Esophagus muscularis mucosa (tissue), 4 donors: ENCODE measurements around the gene SH3PXD2B. TPM values are rescaled to one million over a fixed set of nuclear protein-coding genes. Genes with fewer than 3 reads are reported as not detected.

Experiments
- DNase-seq: peaks from one replicate; pipeline ENCODE4 v3.0.0-alpha.2; 2017; ENCODE audit errors: extremely low spot score
- H3K27ac ChIP-seq, 4 donors: fragments of 200-600 bp; sonication (generic); replicated peaks in 1 of 4; 1 replicate in 3 of 4; 2 replicates in 1 of 4; pipeline ENCODE4 v1.5.1; 2016 to 2019; ENCODE audit warnings: mild to moderate bottlenecking in 1 of 4
- H3K27me3 ChIP-seq, 4 donors: fragments of 200-600 bp; sonication (generic); one replicate each; pipeline versions ENCODE4 v1.5.1 to v1.6.0; 2016 to 2019
- H3K36me3 ChIP-seq, 4 donors: fragments of 200-600 bp; sonication (generic); one replicate each; pipeline ENCODE4 v1.5.1; 2016 to 2019
- H3K4me1 ChIP-seq, 4 donors: fragments of 200-600 bp; sonication (generic); one replicate each; pipeline ENCODE4 v1.5.1; 2016 to 2019
- H3K4me3 ChIP-seq, 4 donors: fragments of 200-600 bp; sonication (generic); 1 replicate in 2 of 4; 2 replicates in 2 of 4; pipeline ENCODE4 v1.5.1; 2016 to 2019; ENCODE audit warnings: mild to moderate bottlenecking in 4 of 4, moderate library complexity in 1 of 4
- H3K9me3 ChIP-seq, 4 donors: fragments of 200-600 bp; sonication (generic); 1 replicate in 3 of 4; 2 replicates in 1 of 4; pipeline ENCODE4 v1.5.1; 2016 to 2019
- EP300 ChIP-seq: sonication (generic); formaldehyde crosslinking; IDR thresholded peaks from one replicate; pipeline ENCODE4 v1.6.1; 2017; ENCODE audit warnings: antibody characterized with exemption
- POLR2A ChIP-seq: fragments of 450-650 bp; IDR thresholded peaks from one replicate; pipeline ENCODE4 v1.6.1; 2017; ENCODE audit warnings: antibody characterized with exemption, moderate library complexity, mild to moderate bottlenecking, low read depth
- POLR2AphosphoS5 ChIP-seq, 2 donors: sonication (generic); formaldehyde crosslinking; IDR thresholded peaks; one replicate each; pipeline ENCODE4 v1.6.1; 2017; ENCODE audit warnings: antibody characterized with exemption in 2 of 2
- WGBS: methylation state at CpG from one replicate; pipeline ENCODE4 v1.1.5; 2018; 5-methylcytosine and 5-hydroxymethylcytosine counted together
- intact Hi-C: fragments of 100-400 bp; cut with DNase I; formaldehyde crosslinking; loops from one replicate; pipeline ENCODE4 v1.15.1; 2023
- total RNA-seq, 4 donors: library from RNA; depleted of rRNA; stranded (reverse); fragments of >200 nt; gene quantifications; one replicate each; pipeline versions ENCODE4 v1.1.0 to v1.2.1, GENCODE V29; 2016
- TF ChIP-seq, protein P1 (sequence below), 3 experiments: fragments of 200-600 bp in 2 of 3; fragments of 450-650 bp in 1 of 3; sonication (generic) in 2 of 3; IDR thresholded peaks; one replicate each; pipeline ENCODE4 v1.5.1; 2017 to 2019; ENCODE audit warnings: antibody characterized with exemption in 3 of 3, mild to moderate bottlenecking in 2 of 3, moderate library complexity in 1 of 3

Gene SH3PXD2B
- total RNA-seq, 4 donors from 2014 or later = 41.5 to 66.5 (median 49.2) TPM

DNA sequence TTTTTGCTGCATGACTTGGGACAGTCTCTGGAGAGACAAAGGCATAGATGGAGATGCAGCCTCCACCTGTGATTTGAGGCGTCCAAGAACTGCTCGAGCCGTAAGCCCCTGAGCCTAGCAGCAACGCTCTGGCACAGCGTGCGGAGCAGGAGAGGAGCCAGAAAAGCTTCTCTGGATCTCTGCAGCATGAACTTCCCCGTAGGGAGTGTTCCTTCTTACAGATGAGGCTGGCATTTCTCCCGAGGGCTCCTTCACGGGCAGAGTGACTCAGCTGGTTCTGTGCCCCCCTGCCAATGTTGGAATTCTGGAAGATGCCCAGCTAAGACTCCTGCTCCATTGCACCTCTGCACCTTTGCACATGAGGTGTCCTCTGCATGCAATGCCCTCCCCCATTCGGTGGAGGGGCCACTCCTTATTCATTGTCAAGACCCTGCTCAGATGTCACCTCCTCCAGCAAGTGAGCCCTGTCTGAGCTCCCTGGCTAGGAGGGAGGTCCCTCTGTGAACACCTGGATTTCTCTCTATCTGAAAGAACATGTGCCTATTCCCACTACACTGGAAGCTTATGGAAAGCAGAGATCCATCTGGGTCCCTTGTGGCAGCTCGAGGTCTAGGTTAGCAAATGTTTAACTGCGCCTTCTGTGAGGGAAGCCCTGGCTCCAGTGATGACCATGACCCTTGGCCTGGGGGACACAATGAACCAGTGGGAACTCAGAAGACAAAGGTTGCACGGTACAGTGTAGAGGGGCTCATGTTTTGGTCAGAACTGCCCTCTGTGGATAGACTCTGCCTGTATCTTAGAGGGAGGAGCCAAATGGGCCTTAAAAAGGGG is 39.6 kb downstream of the SH3PXD2B start:
- H3K4me3 ChIP-seq = no peak overlapping the region
- no peak for DNase-seq
- peak overlapping the region; percentile 78 to 92 (median 84) for H3K27ac ChIP-seq
- H3K4me1 ChIP-seq = peaks cover 70 to 94% (median 89%) of the 10 kb centered on the region in 4 donors
- H3K9me3 ChIP-seq = no peaks in the 10 kb centered on the region
- WGBS = 29% methylated on average over 11 of the region's 13 CpGs
- peaks cover 0 to 4% (median 0%) of the 10 kb centered on the region in 4 donors for H3K36me3 ChIP-seq
- intact Hi-C loops = loop anchor here (5.0 kb wide), 1 partner anchor 38 kb away; the partner anchor contains the start of gene SH3PXD2B
- TF ChIP-seq POLR2AphosphoS5 (IDR thresholded peaks at IDR 0.05) = peak in 1 of 2 donors; percentile 68
- no peak for TF ChIP-seq POLR2A
- TF ChIP-seq, protein P1, sequence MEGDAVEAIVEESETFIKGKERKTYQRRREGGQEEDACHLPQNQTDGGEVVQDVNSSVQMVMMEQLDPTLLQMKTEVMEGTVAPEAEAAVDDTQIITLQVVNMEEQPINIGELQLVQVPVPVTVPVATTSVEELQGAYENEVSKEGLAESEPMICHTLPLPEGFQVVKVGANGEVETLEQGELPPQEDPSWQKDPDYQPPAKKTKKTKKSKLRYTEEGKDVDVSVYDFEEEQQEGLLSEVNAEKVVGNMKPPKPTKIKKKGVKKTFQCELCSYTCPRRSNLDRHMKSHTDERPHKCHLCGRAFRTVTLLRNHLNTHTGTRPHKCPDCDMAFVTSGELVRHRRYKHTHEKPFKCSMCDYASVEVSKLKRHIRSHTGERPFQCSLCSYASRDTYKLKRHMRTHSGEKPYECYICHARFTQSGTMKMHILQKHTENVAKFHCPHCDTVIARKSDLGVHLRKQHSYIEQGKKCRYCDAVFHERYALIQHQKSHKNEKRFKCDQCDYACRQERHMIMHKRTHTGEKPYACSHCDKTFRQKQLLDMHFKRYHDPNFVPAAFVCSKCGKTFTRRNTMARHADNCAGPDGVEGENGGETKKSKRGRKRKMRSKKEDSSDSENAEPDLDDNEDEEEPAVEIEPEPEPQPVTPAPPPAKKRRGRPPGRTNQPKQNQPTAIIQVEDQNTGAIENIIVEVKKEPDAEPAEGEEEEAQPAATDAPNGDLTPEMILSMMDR (IDR thresholded peaks at IDR 0.05) = no peak
- TF ChIP-seq EP300 = no peak
- no peaks in the 10 kb centered on the region for H3K27me3 ChIP-seq

DNA sequence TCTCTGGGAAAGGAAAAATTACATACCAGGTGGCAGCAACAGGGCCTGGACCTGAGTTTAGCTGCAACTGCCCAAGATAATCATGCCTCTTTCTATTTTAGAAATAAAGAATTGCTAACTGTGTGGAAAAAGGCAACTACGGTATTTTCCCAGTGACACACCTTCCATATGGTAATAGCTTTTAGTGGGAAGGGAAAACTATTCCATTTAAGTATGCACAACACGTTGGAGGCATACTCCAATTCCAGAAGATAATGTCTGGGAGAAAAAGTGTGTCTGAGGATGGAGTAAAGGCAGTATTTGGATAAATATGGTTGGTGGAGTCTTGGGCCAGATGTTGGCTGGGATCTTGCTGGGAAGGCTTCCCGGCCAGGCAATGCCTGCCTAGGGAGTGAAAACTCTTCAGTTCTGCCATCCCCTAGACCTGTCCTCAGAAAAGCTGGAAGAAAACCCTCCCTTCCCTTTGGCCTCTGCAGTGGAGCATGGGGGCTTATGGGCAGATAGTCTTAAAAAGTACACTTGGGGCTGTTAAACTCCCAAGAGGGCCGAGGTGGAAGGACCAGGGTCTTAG is 40.6 kb downstream of the SH3PXD2B start:
- 54% methylated on average over 4 of the region's 4 CpGs for WGBS
- H3K27me3 ChIP-seq = no peaks in the 10 kb centered on the region
- peaks cover 0 to 4% (median 0%) of the 10 kb centered on the region in 4 donors for H3K36me3 ChIP-seq
- intact Hi-C loops = no loop called here
- H3K4me3 ChIP-seq = no peak overlapping the region
- DNase-seq = no peak
- no peaks in the 10 kb centered on the region for H3K9me3 ChIP-seq
- peaks cover 59 to 83% (median 79%) of the 10 kb centered on the region in 4 donors for H3K4me1 ChIP-seq
- H3K27ac ChIP-seq = peak overlapping the region; percentile 78 to 92 (median 84)
- no peak for TF ChIP-seq POLR2AphosphoS5 (IDR thresholded peaks at IDR 0.05)
- no peak for TF ChIP-seq EP300
- TF ChIP-seq, protein P1 (IDR thresholded peaks at IDR 0.05) = no peak
- TF ChIP-seq POLR2A = no peak

DNA sequence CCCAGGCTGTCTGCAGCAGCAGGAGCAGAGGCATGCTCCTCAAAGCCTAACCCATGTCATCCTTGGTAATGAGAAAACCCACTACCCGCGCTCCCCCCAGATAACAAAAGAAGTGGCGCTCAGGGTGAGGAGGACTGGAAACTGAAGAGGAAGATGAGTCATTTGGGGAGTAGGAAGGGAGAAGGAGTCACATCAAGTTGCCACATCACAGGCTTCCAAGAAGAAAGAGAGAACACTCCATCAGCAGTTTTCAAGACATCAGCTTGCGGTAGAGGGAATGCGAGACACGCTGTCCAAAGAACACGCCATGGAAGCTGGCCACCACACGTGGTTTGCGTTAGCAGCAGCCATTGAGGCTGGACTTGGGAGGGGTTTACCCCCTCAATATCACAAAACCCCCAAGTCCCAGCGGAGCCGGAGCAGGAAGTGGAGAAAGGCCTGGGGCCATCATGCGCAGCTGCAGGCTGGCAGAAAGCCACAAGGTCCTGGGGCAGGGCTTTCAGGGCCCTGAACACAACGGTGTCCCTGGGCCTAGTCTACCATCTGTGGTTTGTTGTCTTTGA is 41.5 kb downstream of the SH3PXD2B start:
- no peaks in the 10 kb centered on the region for H3K27me3 ChIP-seq
- H3K4me1 ChIP-seq = peaks cover 53 to 79% (median 75%) of the 10 kb centered on the region in 4 donors
- intact Hi-C loops = no loop called here
- no peaks in the 10 kb centered on the region for H3K9me3 ChIP-seq
- no peak overlapping the region for H3K4me3 ChIP-seq
- peak; percentile 96 for DNase-seq
- WGBS = 69% methylated on average over 13 of the region's 13 CpGs
- peaks cover 0 to 4% (median 0%) of the 10 kb centered on the region in 4 donors for H3K36me3 ChIP-seq
- TF ChIP-seq, protein P1 (IDR thresholded peaks at IDR 0.05) = no peak
- peak; percentile 30 for TF ChIP-seq EP300
- peak in 1 of 2 donors; percentile 84 for TF ChIP-seq POLR2AphosphoS5 (IDR thresholded peaks at IDR 0.05)
- no peak for TF ChIP-seq POLR2A
- H3K27ac ChIP-seq = peak overlapping the region; percentile 78 to 92 (median 84)

DNA sequence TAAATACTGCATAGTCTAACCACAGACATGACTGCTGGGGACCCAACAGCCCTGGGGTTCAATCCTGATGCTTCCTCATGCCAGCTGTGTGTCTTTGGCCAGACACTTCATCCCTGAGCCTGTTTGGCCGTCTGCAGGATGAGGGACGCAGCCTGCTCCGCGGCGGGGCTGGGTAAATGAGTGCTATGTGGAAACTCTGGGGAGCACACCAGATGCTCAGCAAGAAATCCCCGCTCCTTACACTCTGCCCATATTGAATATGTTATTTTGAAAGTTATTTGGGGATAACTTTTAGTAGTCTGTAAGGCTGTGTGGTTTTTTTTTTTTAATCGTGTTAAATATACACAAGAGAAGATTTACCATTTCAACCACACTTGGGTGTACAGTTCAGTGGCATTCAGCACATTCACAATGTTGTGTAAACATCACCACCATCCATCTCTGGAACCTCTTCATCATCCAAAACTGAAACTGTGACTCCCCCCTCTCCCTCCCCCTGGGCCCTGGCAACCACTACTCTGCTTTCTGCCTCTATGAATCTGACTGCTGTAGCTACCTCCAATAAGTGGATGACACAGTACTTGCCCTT is 42.7 kb downstream of the SH3PXD2B start:
- H3K27ac ChIP-seq = peak overlapping the region; percentile 78 to 92 (median 84)
- intact Hi-C loops = no loop called here
- H3K36me3 ChIP-seq = peaks cover 0 to 4% (median 0%) of the 10 kb centered on the region in 4 donors
- H3K4me3 ChIP-seq = no peak overlapping the region
- WGBS = 27% methylated on average over 7 of the region's 7 CpGs
- H3K9me3 ChIP-seq = no peaks in the 10 kb centered on the region
- H3K27me3 ChIP-seq = no peaks in the 10 kb centered on the region
- no peak for DNase-seq
- H3K4me1 ChIP-seq = peaks cover 43 to 78% (median 75%) of the 10 kb centered on the region in 4 donors
- TF ChIP-seq POLR2AphosphoS5 (IDR thresholded peaks at IDR 0.05) (no peak), POLR2A (no peak), EP300 (no peak)
- TF ChIP-seq, protein P1 (IDR thresholded peaks at IDR 0.05) = no peak
